ENCODE results near the gene ZNG1B. TPM values are rescaled to one million over a fixed set of nuclear protein-coding genes. Genes with fewer than 3 reads are reported as not detected.
"Not testable (repeated sequence)": the region's sequence is repeated elsewhere in the genome, so short reads cannot be mapped to it uniquely, and the experiment has no call there.

The ZNG1B gene
- total and polyA plus RNA-seq, 2 of the 13 experiments (the other 11 are each of a cell fraction or from before 2014, with no cell fraction given): 33.8 to 72.2 TPM

- ATAC-seq; intact Hi-C loops (cut with micrococcal nuclease; ENCODE audit: unreplicated experiment): not testable (repeated sequence)
Measured at GRCh38 chr2:113524986-113525385, 87.5 kb downstream of the ZNG1B start.

GRCh38 chr2:113527350-113528045 lies 90.0 kb downstream of the ZNG1B start:
- H2AFZ ChIP-seq (ENCODE audit: low read length); intact Hi-C loops (cut with micrococcal nuclease; ENCODE audit: unreplicated experiment); BruUV-seq (replicated peaks); DNase-seq (ENCODE audit: low spot score); H3K4me2 ChIP-seq (ENCODE audit: low read depth, low read length); H4K20me1 ChIP-seq (ENCODE audit: insufficient read depth, low read length); H3K36me3 ChIP-seq (replicated peaks in 1 of 2; ENCODE audit: control insufficient read depth in 1 of 2, insufficient read depth in 2 of 2, low read length in 2 of 2); in situ Hi-C loops (cut with HindIII; ENCODE audit: extremely low pct_ligation_motif_present, low pct_unique_long_range_greater_than_20kb); FAIRE-seq; H3K79me2 ChIP-seq (ENCODE audit: insufficient read depth, low read length); H3K9me3 ChIP-seq (ENCODE audit: low read length); H3K27ac ChIP-seq (ENCODE audit: extremely low read length, insufficient read depth, low read length); POLR2A ChIA-PET; H3K27me3 ChIP-seq (ENCODE audit: control insufficient read depth in 1 of 2, insufficient read depth in 2 of 2, low read length in 2 of 2); H3K4me1 ChIP-seq (ENCODE audit: insufficient read depth, low read length); H3K4me3 ChIP-seq (replicated peaks in 1 of 3; ENCODE audit: insufficient read depth in 1 of 3, low read depth in 2 of 3, low read length in 3 of 3); H3K9ac ChIP-seq (ENCODE audit: insufficient read depth, low read depth, low read length): not testable (repeated sequence)
- peak; percentile 89 for ATAC-seq
- 19% methylated on average over 7 of the region's 12 CpGs for WGBS (ENCODE audit: low lambda C conversion rate)
- CTCF ChIA-PET (ENCODE audit: low intra/inter-chr PET ratio, low total read pairs): interaction anchor here (0.6 to 1.4 kb wide), 2 partner anchors 75 to 76 kb away, joined by 3 to 10 read pairs; no protein-coding TSS in a partner anchor

More at GRCh38 chr2:113524986-113525385, 87.5 kb downstream of the ZNG1B start:
- H3K9me3 ChIP-seq (ENCODE audit: low read length); BruUV-seq (replicated peaks); H3K36me3 ChIP-seq (replicated peaks in 1 of 2; ENCODE audit: control insufficient read depth in 1 of 2, insufficient read depth in 2 of 2, low read length in 2 of 2); CTCF ChIA-PET (ENCODE audit: low intra/inter-chr PET ratio, low total read pairs); H4K20me1 ChIP-seq (ENCODE audit: insufficient read depth, low read length); H3K4me2 ChIP-seq (ENCODE audit: low read depth, low read length); H3K27me3 ChIP-seq (ENCODE audit: control insufficient read depth in 1 of 2, insufficient read depth in 2 of 2, low read length in 2 of 2); H3K9ac ChIP-seq (ENCODE audit: insufficient read depth, low read depth, low read length); FAIRE-seq; H3K79me2 ChIP-seq (ENCODE audit: insufficient read depth, low read length); H3K4me3 ChIP-seq (replicated peaks in 1 of 3; ENCODE audit: insufficient read depth in 1 of 3, low read depth in 2 of 3, low read length in 3 of 3); H3K27ac ChIP-seq (ENCODE audit: extremely low read length, insufficient read depth, low read length); POLR2A ChIA-PET; in situ Hi-C loops (cut with HindIII; ENCODE audit: extremely low pct_ligation_motif_present, low pct_unique_long_range_greater_than_20kb); DNase-seq (ENCODE audit: low spot score); H3K4me1 ChIP-seq (ENCODE audit: insufficient read depth, low read length); H2AFZ ChIP-seq (ENCODE audit: low read length): not testable (repeated sequence)
- WGBS (ENCODE audit: low lambda C conversion rate): 11% methylated on average over 1 of the region's 1 CpG

GRCh38 chr2:113528126-113528525 lies 90.6 kb downstream of the ZNG1B start:
- BruUV-seq (replicated peaks); DNase-seq (ENCODE audit: low spot score); H2AFZ ChIP-seq (ENCODE audit: low read length); H3K27ac ChIP-seq (ENCODE audit: extremely low read length, insufficient read depth, low read length); FAIRE-seq; H3K9ac ChIP-seq (ENCODE audit: insufficient read depth, low read depth, low read length); H3K9me3 ChIP-seq (ENCODE audit: low read length); in situ Hi-C loops (cut with HindIII; ENCODE audit: extremely low pct_ligation_motif_present, low pct_unique_long_range_greater_than_20kb); intact Hi-C loops (cut with micrococcal nuclease; ENCODE audit: unreplicated experiment); H3K79me2 ChIP-seq (ENCODE audit: insufficient read depth, low read length); POLR2A ChIA-PET; H3K4me3 ChIP-seq (replicated peaks in 1 of 3; ENCODE audit: insufficient read depth in 1 of 3, low read depth in 2 of 3, low read length in 3 of 3); H3K4me2 ChIP-seq (ENCODE audit: low read depth, low read length); H3K27me3 ChIP-seq (ENCODE audit: control insufficient read depth in 1 of 2, insufficient read depth in 2 of 2, low read length in 2 of 2); H4K20me1 ChIP-seq (ENCODE audit: insufficient read depth, low read length); H3K4me1 ChIP-seq (ENCODE audit: insufficient read depth, low read length); H3K36me3 ChIP-seq (replicated peaks in 1 of 2; ENCODE audit: control insufficient read depth in 1 of 2, insufficient read depth in 2 of 2, low read length in 2 of 2); TF ChIP-seq FOXA1 (IDR thresholded peaks at IDR 0.05): not testable (repeated sequence)
- CTCF ChIA-PET (ENCODE audit: low intra/inter-chr PET ratio, low total read pairs): interaction anchor here (0.6 to 1.4 kb wide), 2 partner anchors 74 to 76 kb away, joined by 3 to 10 read pairs; no protein-coding TSS in a partner anchor
- ATAC-seq: peak; percentile 85
- WGBS (ENCODE audit: low lambda C conversion rate): 12% methylated on average over 5 of the region's 5 CpGs
- peak; percentile 23; the same call in 1 of the 2 replicates for TF ChIP-seq FOXA1 (CRISPR knock-in tag; IDR thresholded peaks at IDR 0.05)

- CTCF ChIA-PET (ENCODE audit: low intra/inter-chr PET ratio, low total read pairs): interaction anchor here (1.4 kb wide), 1 partner anchor 75 kb away, joined by 10 read pairs; no protein-coding TSS in a partner anchor
- H3K79me2 ChIP-seq (ENCODE audit: insufficient read depth, low read length); H3K4me1 ChIP-seq (ENCODE audit: insufficient read depth, low read length); H3K4me3 ChIP-seq (replicated peaks in 1 of 3; ENCODE audit: insufficient read depth in 1 of 3, low read depth in 2 of 3, low read length in 3 of 3); H3K4me2 ChIP-seq (ENCODE audit: low read depth, low read length); H2AFZ ChIP-seq (ENCODE audit: low read length); POLR2A ChIA-PET; ATAC-seq; H3K36me3 ChIP-seq (replicated peaks in 1 of 2; ENCODE audit: control insufficient read depth in 1 of 2, insufficient read depth in 2 of 2, low read length in 2 of 2); H3K9ac ChIP-seq (ENCODE audit: insufficient read depth, low read depth, low read length); H3K27me3 ChIP-seq (ENCODE audit: control insufficient read depth in 1 of 2, insufficient read depth in 2 of 2, low read length in 2 of 2); H3K27ac ChIP-seq (ENCODE audit: extremely low read length, insufficient read depth, low read length); BruUV-seq (replicated peaks); H4K20me1 ChIP-seq (ENCODE audit: insufficient read depth, low read length); H3K9me3 ChIP-seq (ENCODE audit: low read length); DNase-seq (ENCODE audit: low spot score); FAIRE-seq; intact Hi-C loops (cut with micrococcal nuclease; ENCODE audit: unreplicated experiment); in situ Hi-C loops (cut with HindIII; ENCODE audit: extremely low pct_ligation_motif_present, low pct_unique_long_range_greater_than_20kb): not testable (repeated sequence)
- WGBS (ENCODE audit: low lambda C conversion rate): 33% methylated on average over 3 of the region's 3 CpGs
Measured at GRCh38 chr2:113528904-113529303, 91.4 kb downstream of the ZNG1B start.
